HG02678 (cell line): Measurements from ENCODE around the gene OCEL1.
"Not testable (repeated sequence)": the region's sequence is repeated elsewhere in the genome, so short reads cannot be mapped to it uniquely, and the experiment has no call there.

Experiments
- ATAC-seq: cut with Tn5 transposase; IDR thresholded peaks from one replicate; pipeline ENCODE4 v1.9.1; 2021; ENCODE audit warnings: mild to moderate bottlenecking, moderate library complexity; ENCODE audit not compliant: unreplicated experiment

OCEL1 gene, protein sequence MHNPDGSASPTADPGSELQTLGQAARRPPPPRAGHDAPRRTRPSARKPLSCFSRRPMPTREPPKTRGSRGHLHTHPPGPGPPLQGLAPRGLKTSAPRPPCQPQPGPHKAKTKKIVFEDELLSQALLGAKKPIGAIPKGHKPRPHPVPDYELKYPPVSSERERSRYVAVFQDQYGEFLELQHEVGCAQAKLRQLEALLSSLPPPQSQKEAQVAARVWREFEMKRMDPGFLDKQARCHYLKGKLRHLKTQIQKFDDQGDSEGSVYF

GRCh38 chr19:17226002-17226933, at the start of gene OCEL1:
Gene OCEL1, plus strand, starts transcription at chr19:17226226. Its CDS starts 22 bp downstream, at chr19:17226248.
- ATAC-seq, result peak; percentile 93

DNA sequence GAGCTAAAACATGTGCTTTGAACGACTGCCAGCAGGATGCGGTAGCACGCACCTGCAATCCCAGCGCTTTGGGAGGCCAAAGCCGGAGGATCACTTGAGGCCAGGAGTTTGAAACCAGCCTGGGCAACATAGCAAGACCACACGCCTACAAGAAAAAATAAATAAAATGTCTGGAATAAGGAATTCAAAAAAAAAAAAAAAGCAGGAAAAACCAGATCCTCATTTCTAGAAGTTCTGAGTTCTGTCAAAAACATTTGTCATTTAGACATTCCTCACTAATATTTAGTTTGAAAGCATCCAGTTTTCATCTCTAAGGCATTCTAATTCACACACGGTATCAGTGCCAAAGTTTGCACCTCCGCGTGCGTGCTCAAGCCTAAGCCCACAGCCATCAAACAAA, 47.7 kb upstream of the OCEL1 start:
- ATAC-seq, result no peak

- ATAC-seq, result no peak
These were observed 44.9 kb upstream of the OCEL1 start for GRCh38 chr19:17180997-17181702.

DNA sequence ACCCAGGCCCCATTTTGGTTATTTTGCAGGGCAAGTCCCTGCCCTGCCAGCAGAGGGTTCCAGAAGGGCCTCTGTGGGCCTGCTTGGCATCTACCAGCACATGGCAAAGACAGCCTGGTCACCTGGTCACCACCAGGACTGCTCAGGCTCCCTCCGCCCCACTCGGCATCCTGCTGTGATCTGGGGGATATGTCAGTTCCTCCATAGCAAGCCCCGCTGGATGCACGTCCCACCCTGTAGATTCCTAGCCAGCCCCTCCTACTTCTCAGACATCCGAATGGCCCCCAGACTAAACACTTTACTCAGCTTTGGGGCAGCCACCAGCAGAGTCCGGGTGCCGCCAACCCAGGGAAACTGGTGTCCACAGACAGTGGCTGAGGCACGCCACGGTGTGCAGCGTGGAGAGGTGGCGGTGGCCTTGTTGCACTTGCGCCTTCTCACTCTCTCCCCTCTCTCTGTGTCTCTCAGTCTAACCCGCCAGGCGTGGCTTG, 42.7 kb upstream of the OCEL1 start:
- ATAC-seq, result no peak

GRCh38 chr19:17183858-17184321, 42.1 kb upstream of the OCEL1 start:
- peak; percentile 57 for ATAC-seq

GRCh38 chr19:17184371-17184841, 41.6 kb upstream of the OCEL1 start:
- no peak for ATAC-seq

- no peak for ATAC-seq
These were observed 40.4 kb upstream of the OCEL1 start for GRCh38 chr19:17185590-17185989.

DNA sequence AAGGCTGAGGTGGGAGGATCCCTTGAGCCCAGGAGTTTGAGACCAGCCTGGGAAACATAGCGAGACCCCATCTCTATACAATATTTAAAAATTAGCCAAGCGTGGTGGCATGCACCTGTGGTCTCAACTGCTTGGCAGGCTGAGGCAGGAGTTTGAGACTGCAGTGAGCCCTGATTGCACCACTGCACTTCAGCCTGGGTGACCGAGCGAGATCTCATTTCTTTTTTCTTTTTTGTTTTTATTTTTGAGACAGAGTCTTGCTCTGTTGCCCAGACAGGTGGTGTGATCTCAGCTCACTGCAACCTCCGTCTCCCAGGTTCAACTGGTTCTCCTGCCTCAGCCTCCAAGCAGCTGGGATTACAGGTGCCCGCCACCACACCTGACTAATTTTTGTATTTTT, 34.3 kb upstream of the OCEL1 start:
- ATAC-seq, result not testable (repeated sequence)

DNA sequence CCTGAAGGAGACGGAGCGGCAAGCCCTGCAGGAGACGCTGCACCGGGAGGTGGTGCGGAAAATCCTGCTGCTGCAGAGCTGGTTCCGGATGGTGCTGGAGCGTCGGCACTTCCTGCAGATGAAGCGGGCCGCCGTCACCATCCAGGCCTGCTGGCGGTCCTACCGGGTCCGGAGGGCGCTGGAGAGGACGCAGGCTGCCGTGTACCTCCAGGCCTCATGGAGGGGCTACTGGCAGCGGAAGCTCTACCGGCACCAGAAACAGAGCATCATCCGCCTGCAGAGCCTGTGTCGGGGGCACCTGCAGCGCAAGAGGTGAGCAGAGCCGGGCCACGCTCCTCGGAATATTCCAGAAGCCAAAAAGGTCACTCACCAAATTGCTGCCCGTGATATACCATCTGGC, 33.3 kb upstream of the OCEL1 start:
- no peak for ATAC-seq

GRCh38 chr19:17194608-17195007, 31.4 kb upstream of the OCEL1 start:
- ATAC-seq, result no peak

GRCh38 chr19:17195106-17195505, 30.9 kb upstream of the OCEL1 start:
- no peak for ATAC-seq

- ATAC-seq, result no peak
These were observed 29.4 kb upstream of the OCEL1 start for GRCh38 chr19:17196610-17197009.

DNA sequence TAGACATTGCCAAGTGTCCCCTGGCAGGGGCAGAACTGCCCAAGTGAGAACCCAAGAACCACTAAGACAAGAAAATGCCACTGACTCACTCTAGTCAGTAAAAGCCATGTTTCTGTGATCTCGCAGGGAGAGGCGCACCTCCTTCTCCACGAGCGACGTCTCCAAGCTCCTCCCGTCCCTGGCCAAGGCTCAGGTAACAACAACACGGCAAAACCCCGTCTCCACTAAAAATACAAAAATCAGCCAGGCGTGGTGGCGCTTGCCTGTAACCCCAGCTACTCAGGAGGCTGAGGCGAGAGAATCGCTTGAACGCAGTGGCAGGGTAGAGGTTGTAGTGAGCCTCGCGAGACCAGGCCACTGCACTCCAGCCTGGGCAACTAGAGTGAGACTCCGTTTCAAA, 28.4 kb upstream of the OCEL1 start:
- ATAC-seq, result no peak

GRCh38 chr19:17200408-17201079, 25.5 kb upstream of the OCEL1 start:
- no peak for ATAC-seq

DNA sequence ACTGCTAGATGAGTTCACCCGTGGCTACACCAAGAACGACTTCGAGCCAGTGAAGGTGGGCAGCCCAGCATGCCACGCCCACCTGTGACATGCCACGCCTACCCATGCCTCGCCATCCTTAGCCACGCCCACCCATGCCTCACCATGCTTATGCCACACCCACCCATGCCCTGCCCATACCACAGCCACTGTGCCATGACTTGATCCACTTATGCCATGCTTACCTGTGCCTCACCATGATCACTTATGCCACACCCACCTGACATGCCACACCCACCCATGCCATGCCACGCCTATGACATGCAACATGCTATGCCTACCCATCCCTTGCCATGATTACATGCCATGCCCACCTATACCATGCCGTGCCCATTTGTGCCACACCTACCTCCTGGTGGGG, 23.8 kb upstream of the OCEL1 start:
- ATAC-seq, result no peak

DNA sequence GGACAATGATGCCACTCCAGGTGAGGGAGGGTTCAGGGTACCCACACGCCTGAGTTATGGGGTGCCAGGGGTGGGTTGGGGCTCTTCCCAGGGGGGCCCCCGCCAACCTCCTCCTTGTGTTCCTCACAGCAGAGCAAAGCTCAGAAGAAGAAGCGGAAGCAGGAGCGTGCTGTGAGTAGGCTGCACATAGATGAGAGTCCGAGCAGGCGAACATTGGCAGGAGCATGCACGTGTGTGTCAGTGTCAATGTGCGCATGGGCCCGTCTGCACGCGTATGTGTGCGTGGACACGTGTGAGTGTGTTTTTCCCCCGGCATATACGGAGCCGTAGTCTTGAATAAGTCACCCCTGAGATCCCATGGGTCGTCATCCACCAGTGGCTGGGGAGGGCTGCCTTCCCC, 23.3 kb upstream of the OCEL1 start:
- no peak for ATAC-seq

GRCh38 chr19:17205237-17206140, 20.5 kb upstream of the OCEL1 start:
- ATAC-seq, result no peak

DNA sequence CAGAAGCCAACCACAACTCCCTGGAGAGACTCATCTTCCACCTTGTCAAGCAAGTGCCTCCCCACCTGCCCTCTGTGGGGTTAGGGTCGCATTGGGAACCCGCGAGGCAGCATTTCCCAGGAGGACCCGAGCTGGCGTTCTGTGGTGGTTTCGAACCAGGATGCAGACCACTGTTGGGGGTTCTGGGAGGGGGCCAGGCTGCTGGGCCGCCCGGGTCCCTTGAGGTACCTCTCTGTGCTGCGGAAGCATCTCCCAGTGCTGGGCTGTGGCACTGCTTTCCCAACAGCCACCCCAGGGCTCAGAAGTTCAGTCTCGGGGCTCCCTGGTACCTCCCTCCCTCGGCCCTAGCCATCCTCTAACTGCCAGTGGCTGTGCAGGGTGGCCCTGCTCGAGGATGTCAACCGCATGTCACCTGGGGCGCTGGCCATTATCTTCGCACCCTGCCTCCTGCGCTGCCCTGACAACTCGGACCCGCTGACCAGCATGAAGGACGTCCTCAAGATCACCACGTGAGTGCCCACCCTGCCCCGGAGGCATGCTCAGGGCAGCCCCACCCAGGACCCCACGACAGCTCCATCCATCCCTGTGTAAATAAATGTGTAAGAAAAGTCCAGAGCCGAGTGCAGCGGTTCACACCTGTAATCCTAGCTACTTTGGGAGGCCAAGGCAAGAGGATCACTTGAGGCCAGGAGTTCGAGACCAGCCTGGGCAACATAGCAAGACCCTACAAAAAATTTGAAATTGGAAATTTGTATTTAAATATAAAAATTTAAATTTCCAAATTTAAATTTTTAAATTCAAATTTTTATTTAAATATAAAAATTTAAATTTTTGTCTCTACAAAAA, 19.1 kb upstream of the OCEL1 start:
- no peak for ATAC-seq
